Measurements from ENCODE around the gene DTYMK.

DTYMK gene

GRCh38 chr2:241668354-241668753 is 18.3 kb downstream of the DTYMK start:
- POLR2A ChIA-PET, result no interaction called here
- Histone ChIP-seq H3K4me1 (ENCODE audit: control insufficient read depth, insufficient read depth, low read length) (no peaks in the 10 kb centered on the region; the same call in 1 of the 2 replicates), H3K4me3 (ENCODE audit: low read depth, low read length) (no peak overlapping the region), H3K27ac (ENCODE audit: extremely low read depth, low read depth, low read length) (no peak overlapping the region), H3K36me3 (ENCODE audit: control insufficient read depth in 2 of 2, insufficient read depth in 1 of 2, low read length in 2 of 2) (peaks cover 0 to 66% of the 10 kb centered on the region in 2 experiments; a peak in 2 of 3 replicates), H3K9me3 (ENCODE audit: control insufficient read depth, insufficient read depth, low read depth, low read length) (no peaks in the 10 kb centered on the region)
- CTCF ChIA-PET, result interaction anchor here (0.6 to 0.7 kb wide), 4 partner anchors 8 to 828 kb away, joined by 3 to 4 read pairs (median 3); no protein-coding TSS in a partner anchor
- TF ChIP-seq ZNF16 (tag by site-specific recombination; IDR thresholded peaks at IDR 0.05; ENCODE audit: low read depth) (no peak), ZNF785 (tag by site-specific recombination; IDR thresholded peaks at IDR 0.05) (no peak), ZFHX2 (tag by site-specific recombination; conservative IDR thresholded peaks at IDR 0.05) (no peak), ZNF239 (tag by site-specific recombination; IDR thresholded peaks at IDR 0.05) (no peak), ZNF24 (tag by site-specific recombination; IDR thresholded peaks at IDR 0.05) (no peak), ZNF561 (tag by site-specific recombination; IDR thresholded peaks at IDR 0.05; ENCODE audit: borderline replicate concordance) (no peak), ZSCAN23 (tag by site-specific recombination; IDR thresholded peaks at IDR 0.05) (no peak), ZBTB17 (tag by site-specific recombination; IDR thresholded peaks at IDR 0.05) (no peak), ZNF530 (tag by site-specific recombination; IDR thresholded peaks at IDR 0.05; ENCODE audit: low read depth) (no peak), ZNF221 (tag by site-specific recombination; IDR thresholded peaks at IDR 0.05; ENCODE audit: borderline replicate concordance) (no peak), ZNF514 (tag by site-specific recombination; IDR thresholded peaks at IDR 0.05) (no peak), FEZF1 (tag by site-specific recombination; IDR thresholded peaks at IDR 0.05) (no peak), ZNF292 (tag by site-specific recombination; IDR thresholded peaks at IDR 0.05; ENCODE audit: borderline replicate concordance, low read depth) (no peak), ZBTB44 (tag by site-specific recombination; IDR thresholded peaks at IDR 0.05) (no peak), ZNF174 (tag by site-specific recombination; IDR thresholded peaks at IDR 0.05) (no peak), ZNF23 (tag by site-specific recombination; IDR thresholded peaks at IDR 0.05; ENCODE audit: borderline replicate concordance) (no peak), ZNF660 (tag by site-specific recombination; IDR thresholded peaks at IDR 0.05) (no peak)

- TF ChIP-seq ZBTB21 (tag by site-specific recombination; IDR thresholded peaks at IDR 0.05) (no peak), ZNF843 (tag by site-specific recombination; IDR thresholded peaks at IDR 0.05) (no peak), ZNF792 (tag by site-specific recombination; IDR thresholded peaks at IDR 0.05) (no peak), KLF17 (tag by site-specific recombination; IDR thresholded peaks at IDR 0.05) (no peak), ZNF184 (tag by site-specific recombination; IDR thresholded peaks at IDR 0.05) (no peak), ZBTB48 (tag by site-specific recombination; IDR thresholded peaks at IDR 0.05) (no peak), ZNF510 (tag by site-specific recombination; IDR thresholded peaks at IDR 0.05; ENCODE audit: insufficient replicate concordance) (no peak), KLF7 (tag by site-specific recombination; IDR thresholded peaks at IDR 0.05; ENCODE audit: borderline replicate concordance) (no peak), ZNF660 (tag by site-specific recombination; IDR thresholded peaks at IDR 0.05) (no peak), ZNF24 (tag by site-specific recombination; IDR thresholded peaks at IDR 0.05) (no peak), ZNF677 (tag by site-specific recombination; IDR thresholded peaks at IDR 0.05) (no peak), ZNF645 (tag by site-specific recombination; IDR thresholded peaks at IDR 0.05) (no peak), ZNF521 (tag by site-specific recombination; IDR thresholded peaks at IDR 0.05) (no peak), ZBTB10 (tag by site-specific recombination; IDR thresholded peaks at IDR 0.05) (no peak)
- no peaks in the 10 kb centered on the region; the same call in 1 of the 2 replicates for H3K4me1 ChIP-seq (ENCODE audit: control insufficient read depth, insufficient read depth, low read length)
- H3K9me3 ChIP-seq (ENCODE audit: control insufficient read depth, insufficient read depth, low read depth, low read length), result no peaks in the 10 kb centered on the region
- H3K36me3 ChIP-seq (ENCODE audit: control insufficient read depth in 2 of 2, insufficient read depth in 1 of 2, low read length in 2 of 2), result peaks cover 0 to 58% of the 10 kb centered on the region in 2 experiments; a peak in 2 of 3 replicates
- H3K27ac ChIP-seq (ENCODE audit: extremely low read depth, low read depth, low read length), result no peak overlapping the region
- POLR2A ChIA-PET, result interaction anchor here (0.6 kb wide), 1 partner anchor 1776 kb away, joined by 6 read pairs; no protein-coding TSS in a partner anchor
- CTCF ChIA-PET, result no interaction called here
- H3K4me3 ChIP-seq (ENCODE audit: low read depth, low read length), result no peak overlapping the region
These were observed 19.8 kb downstream of the DTYMK start for GRCh38 chr2:241666627-241667400.
